GM18526 (cell line): ENCODE results near the gene ARPC5L.

Source experiments
- POLR2A ChIP-seq: IDR thresholded peaks from 3 replicates; pipeline ENCODE4 v1.6.1; 2011; ENCODE audit not compliant: insufficient read length; ENCODE audit errors: extremely low read depth

ARPC5L gene

DNA sequence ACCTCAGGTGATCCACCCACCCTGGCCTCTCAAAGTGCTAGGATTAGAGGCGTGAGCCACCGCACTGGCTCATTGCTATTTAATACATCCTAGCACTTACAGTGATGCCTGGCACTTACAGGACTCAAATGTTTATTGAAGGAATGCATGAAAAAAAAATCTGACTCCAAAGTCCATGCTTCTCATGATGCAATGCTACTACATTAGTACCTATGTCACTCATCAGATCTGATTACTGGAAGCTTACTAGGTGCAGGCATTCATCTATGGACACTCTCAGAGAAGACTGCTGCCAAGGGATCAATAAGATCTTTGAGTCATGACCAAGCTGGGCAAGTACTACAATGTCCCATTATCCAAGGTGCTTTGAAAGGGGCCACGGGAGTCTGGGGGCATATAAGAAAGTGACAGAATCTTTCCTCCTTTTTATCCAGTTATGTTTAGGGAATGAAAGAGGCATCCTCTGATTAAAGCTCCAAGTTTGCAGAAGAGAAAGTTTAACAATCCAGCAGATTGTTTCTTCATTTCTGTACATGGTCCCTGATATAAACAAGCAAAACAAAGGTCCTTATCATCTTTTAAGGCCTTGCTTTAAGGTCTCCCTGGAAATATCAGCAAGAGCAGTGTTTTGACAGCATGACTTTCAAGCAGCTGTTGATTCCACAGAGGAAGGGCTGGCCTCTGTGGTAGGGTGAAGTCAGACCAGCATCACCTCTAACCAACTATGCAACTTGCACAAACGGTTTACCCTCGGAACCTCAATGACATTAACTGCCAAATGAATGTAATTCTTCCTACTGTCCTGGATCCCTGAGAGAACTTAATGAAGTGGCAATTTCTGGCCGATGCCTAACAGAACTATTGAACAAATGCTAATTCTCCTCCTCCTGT, 35.9 kb downstream of the ARPC5L start:
- no peak for TF ChIP-seq POLR2A

DNA sequence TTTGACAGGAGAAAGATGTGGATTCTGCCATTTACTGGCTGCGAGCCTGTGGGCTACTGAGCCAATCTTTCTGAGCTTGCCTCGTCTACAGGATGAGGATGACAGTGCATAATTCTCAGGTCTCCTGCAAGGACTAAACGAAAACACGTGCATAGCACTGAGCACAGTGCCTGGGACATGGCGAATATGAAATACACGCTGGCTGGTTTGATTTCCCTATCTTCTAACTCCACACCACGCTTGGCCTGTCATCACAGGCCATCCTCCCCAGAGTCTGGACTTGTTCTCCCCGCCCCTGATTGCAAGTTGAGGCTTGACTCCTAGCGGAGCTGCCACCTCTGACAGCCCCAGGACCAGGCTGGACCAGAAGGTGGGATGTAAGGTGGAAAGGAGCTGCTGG, 37.9 kb downstream of the ARPC5L start:
- TF ChIP-seq POLR2A = no peak

DNA sequence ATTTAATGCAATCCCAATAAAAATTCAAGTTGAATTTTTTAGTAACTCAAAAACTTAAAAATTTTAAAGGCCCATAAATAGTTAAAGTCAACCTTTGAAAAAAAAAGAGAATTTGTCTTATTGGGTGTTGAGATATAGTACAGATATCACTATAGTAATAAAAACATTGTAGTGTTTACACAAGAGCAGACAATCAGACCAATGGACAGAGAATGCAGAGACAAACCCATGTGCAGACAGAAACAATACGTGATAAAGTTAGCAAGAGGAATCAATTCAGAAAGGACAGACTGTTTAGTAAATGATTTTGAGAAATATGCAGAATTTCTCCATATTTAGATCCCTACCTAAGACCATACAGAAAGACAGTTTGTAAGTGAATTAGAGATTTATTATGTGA, 45.0 kb downstream of the ARPC5L start:
- no peak for TF ChIP-seq POLR2A

DNA sequence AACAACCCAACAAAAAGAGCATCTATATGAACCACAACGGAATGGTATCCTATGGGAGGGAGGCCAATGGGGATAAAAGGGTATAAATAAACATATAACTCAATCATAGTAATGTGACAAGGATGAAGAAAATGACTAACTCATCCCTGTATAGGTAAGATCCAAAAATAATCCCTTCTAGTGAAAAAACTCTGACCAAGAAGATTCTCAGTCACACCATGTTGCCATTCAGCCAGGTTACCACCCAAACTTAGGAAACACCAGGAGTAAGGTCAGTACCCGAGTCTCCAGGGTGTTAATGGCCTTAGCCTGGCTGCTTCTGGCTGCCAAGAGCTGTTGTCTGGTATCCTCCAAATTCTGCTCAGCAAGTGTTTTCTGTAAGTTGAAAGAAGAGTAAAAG, 46.2 kb downstream of the ARPC5L start:
- no peak for TF ChIP-seq POLR2A

DNA sequence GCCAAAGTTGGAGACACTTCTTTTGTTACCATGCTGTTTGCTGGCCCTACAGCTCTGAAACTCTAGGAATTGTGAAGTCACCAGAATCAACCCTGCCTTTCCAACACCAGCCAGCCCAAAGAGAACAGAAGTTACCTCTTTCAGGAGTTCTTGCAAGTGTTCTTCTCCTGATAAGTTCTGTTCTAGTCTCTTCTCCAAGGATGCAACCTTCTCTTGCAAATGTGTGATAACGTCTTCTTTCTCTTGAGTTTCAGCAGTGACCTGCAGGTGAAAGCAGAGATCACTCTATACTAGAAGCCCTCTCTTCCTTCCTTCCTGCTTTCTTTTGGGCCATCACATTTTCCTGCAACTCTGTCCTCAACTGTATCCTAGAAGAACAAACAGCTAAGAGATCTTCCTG, 49.8 kb downstream of the ARPC5L start:
- TF ChIP-seq POLR2A = no peak

DNA sequence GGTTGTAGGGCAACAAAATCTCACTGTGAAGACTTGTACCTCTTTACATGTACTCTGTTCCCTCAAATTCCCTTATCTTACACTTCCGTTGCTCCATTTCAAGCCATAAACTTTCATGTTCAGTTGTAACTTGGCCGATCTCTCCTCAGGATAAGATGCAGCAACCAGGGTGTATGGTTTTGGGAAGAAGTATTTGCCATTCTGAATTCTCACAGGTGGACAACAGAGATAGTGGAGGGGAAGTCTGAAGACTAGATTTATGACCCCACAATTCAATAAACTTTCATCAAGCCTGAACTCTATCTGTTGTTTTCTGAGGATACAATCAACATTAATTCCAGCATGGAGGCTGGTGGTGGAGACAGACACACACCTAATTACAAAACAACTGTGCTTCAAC, 51.4 kb downstream of the ARPC5L start:
- TF ChIP-seq POLR2A = no peak

DNA sequence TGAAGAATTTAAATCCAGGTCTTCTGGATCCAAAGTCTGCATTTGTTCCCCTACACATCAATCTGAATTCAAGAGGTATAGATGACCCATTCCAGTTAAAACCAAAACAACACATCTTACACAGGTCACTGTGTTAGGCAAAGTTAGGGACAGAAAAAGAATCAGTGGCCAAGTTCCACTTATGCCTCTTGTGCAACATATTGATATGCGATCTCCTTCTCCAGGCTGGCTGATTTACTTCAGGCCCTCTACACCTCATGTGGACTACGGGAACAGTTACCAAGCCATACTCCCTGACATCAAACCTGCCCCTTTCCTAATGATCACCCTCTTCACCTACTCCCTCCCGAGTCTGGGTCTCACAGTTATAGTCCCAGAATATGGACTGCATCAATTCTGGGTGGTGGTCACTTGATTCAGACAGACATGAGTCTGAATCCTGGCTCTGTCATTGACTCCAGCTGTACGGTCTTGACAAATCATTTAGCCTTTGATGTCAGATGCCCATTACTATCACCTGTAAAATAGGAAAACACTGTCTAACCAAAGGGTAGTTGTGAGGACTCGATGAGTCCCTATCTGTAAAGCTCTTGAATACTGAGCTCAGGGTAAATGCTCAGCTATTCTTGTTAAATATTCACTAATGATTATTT, 52.9 kb downstream of the ARPC5L start:
- no peak for TF ChIP-seq POLR2A
